KMS-11 (cell line): Measurements from ENCODE around the gene MDFI.

Experiments used
- H2AFZ ChIP-seq: fragments of 200-600 bp; sonication (generic); 2 replicates; pipeline ENCODE4 v1.6.1; 2016; ENCODE audit warnings: antibody characterized with exemption, mixed run types, low read depth
- H3K27ac ChIP-seq: fragments of 200-600 bp; sonication (generic); 2 replicates; pipeline ENCODE4 v1.6.1; 2016; ENCODE audit warnings: mild to moderate bottlenecking, mixed run types
- H3K27me3 ChIP-seq: fragments of 200-600 bp; sonication (generic); 2 replicates; pipeline ENCODE4 v1.6.1; 2017; ENCODE audit warnings: mild to moderate bottlenecking, low read depth, mixed run types, moderate library complexity; ENCODE audit not compliant: insufficient read depth
- H3K36me3 ChIP-seq: fragments of 200-600 bp; sonication (generic); 2 replicates; pipeline ENCODE4 v1.6.1; 2017; ENCODE audit warnings: mild to moderate bottlenecking, mixed run types; ENCODE audit not compliant: insufficient read depth
- H3K4me1 ChIP-seq: fragments of 200-600 bp; sonication (generic); 2 replicates; pipeline ENCODE4 v1.6.1; 2016; ENCODE audit warnings: mild to moderate bottlenecking, low read depth, mixed run types; ENCODE audit not compliant: poor library complexity, severe bottlenecking
- H3K4me2 ChIP-seq: fragments of 200-600 bp; sonication (generic); 2 replicates; pipeline ENCODE4 v1.7.0; 2016; ENCODE audit warnings: mild to moderate bottlenecking, mixed run types
- H3K4me3 ChIP-seq: fragments of 200-600 bp; sonication (generic); IDR thresholded peaks from 2 replicates; pipeline ENCODE4 v1.6.1; 2017; ENCODE audit warnings: low read depth, low read length, mixed read lengths; ENCODE audit not compliant: insufficient read depth
- H3K79me2 ChIP-seq: fragments of 200-600 bp; sonication (generic); 2 replicates; pipeline ENCODE4 v1.6.1; 2016; ENCODE audit warnings: low read depth, mixed run types; ENCODE audit not compliant: insufficient read depth
- H3K9ac ChIP-seq: fragments of 200-600 bp; sonication (generic); 2 replicates; pipeline ENCODE4 v1.6.1; 2016; ENCODE audit warnings: mild to moderate bottlenecking, mixed run types
- H4K20me1 ChIP-seq: fragments of 200-600 bp; sonication (generic); 2 replicates; pipeline ENCODE4 v1.6.1; 2016; ENCODE audit warnings: mild to moderate bottlenecking, mixed run types; ENCODE audit not compliant: insufficient read depth
- TF ChIP-seq, protein P1 (sequence below): fragments of 200-600 bp; sonication (generic); conservative IDR thresholded peaks from 2 replicates; pipeline ENCODE4 v1.6.1; 2017; ENCODE audit warnings: low read depth, mild to moderate bottlenecking, antibody characterized with exemption, low read length, moderate library complexity, mixed read lengths

The MDFI gene

DNA sequence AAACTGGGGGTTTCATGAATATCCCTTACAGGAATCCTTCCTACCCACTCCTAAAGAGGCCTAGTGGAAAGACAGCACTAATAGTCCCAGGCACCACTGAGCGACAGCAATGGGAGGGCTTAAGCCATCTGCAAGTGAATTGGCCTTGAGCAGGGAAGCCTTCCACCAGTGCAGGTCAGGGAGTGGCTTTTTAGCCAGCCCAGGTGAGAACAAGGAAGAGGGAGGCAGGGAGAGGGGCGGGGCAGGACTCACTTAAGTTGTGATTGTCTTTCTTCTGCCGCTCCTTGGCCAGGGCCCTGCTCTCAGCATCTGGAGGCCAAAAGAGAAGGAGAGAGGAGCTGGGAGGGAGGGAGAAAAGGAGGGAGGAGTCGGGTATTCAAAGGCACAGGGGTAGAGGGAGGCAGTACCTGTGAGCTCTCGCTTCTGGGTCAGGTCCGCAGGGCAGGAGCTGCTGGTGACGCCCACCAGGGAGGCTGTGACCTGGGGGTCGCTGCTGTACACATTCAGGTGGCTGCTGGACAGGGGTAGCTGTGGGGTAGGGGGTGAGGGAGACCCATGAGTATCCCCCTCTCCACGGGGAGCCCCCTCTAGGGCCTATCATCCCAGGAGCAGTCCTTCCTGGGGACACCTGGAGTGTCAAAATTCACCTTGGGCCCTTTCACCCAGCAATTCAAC, 49.4 kb downstream of the MDFI start:
- TF ChIP-seq, protein P1, sequence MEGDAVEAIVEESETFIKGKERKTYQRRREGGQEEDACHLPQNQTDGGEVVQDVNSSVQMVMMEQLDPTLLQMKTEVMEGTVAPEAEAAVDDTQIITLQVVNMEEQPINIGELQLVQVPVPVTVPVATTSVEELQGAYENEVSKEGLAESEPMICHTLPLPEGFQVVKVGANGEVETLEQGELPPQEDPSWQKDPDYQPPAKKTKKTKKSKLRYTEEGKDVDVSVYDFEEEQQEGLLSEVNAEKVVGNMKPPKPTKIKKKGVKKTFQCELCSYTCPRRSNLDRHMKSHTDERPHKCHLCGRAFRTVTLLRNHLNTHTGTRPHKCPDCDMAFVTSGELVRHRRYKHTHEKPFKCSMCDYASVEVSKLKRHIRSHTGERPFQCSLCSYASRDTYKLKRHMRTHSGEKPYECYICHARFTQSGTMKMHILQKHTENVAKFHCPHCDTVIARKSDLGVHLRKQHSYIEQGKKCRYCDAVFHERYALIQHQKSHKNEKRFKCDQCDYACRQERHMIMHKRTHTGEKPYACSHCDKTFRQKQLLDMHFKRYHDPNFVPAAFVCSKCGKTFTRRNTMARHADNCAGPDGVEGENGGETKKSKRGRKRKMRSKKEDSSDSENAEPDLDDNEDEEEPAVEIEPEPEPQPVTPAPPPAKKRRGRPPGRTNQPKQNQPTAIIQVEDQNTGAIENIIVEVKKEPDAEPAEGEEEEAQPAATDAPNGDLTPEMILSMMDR: no peak
- Histone ChIP-seq H3K79me2 (no peaks in the 10 kb centered on the region), H3K4me2 (no peak overlapping the region), H3K27me3 (no peaks in the 10 kb centered on the region), H3K36me3 (no peaks in the 10 kb centered on the region), H3K4me1 (peaks cover 13% of the 10 kb centered on the region), H3K27ac (no peak overlapping the region), H2AFZ (no peak overlapping the region), H3K9ac (no peak overlapping the region), H3K4me3 (no peak overlapping the region), H4K20me1 (no peaks in the 10 kb centered on the region)

DNA sequence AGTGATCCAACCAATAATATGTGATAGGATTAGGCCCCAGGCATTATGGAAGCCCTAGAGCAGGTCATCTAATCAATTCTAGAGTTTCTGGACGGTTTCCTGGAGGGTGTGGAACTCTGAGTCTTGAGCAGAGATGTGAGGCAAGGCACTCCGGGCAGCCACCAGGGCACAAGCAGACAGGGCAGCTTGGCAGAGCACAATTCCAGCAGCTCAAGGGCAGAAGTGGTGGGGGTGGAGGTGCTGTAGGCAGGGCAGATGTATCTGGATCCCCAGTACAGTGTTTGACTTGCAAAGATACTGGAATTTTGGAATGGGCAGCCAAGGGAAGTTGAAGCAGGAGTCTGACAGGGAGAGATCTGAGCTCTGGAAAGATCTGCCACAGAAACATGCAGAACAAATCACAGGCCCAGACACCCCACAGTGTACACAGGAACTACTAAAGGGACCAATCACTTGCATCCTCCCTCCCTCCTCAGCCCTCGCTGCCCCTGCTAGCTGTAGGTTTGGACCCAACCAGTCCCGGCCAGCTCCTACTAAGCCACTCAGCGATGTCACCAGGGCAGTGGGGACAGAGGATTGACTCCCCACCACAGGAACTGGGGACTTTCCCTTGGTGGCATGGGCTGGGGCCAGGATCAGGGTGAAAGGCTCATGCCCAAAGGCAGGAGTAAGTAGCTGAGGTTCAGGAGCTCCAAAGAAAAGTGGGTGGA, 50.1 kb downstream of the MDFI start:
- TF ChIP-seq, protein P1: no peak
- Histone ChIP-seq H3K27me3 (no peaks in the 10 kb centered on the region), H3K36me3 (no peaks in the 10 kb centered on the region), H3K79me2 (no peaks in the 10 kb centered on the region), H3K4me3 (no peak overlapping the region), H3K4me2 (no peak overlapping the region), H2AFZ (no peak overlapping the region), H3K4me1 (peaks cover 13% of the 10 kb centered on the region), H3K27ac (no peak overlapping the region), H3K9ac (no peak overlapping the region), H4K20me1 (no peaks in the 10 kb centered on the region)

DNA sequence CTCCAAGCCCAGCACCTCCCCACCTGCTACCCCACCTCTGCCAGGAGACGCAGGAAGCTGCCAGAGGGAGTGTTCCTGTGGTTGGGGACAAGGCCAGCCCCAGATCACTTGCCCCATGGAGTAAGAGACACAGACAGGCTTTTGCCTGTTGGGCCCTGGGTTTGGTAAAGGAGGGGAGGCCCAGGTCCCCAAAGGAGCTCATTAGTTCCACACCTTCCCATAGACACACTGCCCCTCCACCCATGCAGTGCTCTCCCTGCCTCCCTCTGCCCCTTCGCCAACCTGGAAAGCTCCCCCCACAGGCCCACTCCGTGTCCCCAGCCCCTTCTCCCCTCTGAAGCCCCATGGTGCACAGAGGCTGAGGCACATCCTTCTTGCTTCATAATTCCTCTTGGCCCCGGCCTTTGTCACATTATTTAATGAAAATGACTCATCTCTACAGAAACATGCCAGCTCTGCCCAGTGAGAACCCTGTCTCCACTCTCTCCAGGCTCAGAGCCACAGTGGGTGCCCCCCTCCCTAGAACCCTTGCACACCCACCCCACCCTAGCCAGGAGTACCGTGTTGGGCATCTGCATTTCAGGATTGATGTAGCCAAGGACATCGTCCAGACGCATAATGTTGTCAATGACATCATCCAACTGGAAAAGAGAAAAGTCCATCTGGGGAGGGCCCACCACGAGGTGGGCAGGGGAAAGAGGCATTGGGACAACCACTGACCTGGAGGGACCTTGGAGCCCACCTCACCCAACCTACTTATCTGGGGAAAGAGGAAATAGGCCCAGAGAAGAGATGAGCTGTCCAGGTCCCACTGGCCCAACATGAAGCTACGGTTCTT, 51.1 kb downstream of the MDFI start:
- H3K4me2 ChIP-seq: no peak overlapping the region
- H3K79me2 ChIP-seq: no peaks in the 10 kb centered on the region
- H3K4me1 ChIP-seq: peaks cover 13% of the 10 kb centered on the region
- TF ChIP-seq, protein P1: no peak
- H3K36me3 ChIP-seq: no peaks in the 10 kb centered on the region
- no peak overlapping the region; the same call in 1 of the 2 replicates for H3K27ac ChIP-seq
- H3K9ac ChIP-seq: no peak overlapping the region
- H3K27me3 ChIP-seq: no peaks in the 10 kb centered on the region
- no peaks in the 10 kb centered on the region for H4K20me1 ChIP-seq
- no peak overlapping the region for H3K4me3 ChIP-seq
- H2AFZ ChIP-seq: no peak overlapping the region

DNA sequence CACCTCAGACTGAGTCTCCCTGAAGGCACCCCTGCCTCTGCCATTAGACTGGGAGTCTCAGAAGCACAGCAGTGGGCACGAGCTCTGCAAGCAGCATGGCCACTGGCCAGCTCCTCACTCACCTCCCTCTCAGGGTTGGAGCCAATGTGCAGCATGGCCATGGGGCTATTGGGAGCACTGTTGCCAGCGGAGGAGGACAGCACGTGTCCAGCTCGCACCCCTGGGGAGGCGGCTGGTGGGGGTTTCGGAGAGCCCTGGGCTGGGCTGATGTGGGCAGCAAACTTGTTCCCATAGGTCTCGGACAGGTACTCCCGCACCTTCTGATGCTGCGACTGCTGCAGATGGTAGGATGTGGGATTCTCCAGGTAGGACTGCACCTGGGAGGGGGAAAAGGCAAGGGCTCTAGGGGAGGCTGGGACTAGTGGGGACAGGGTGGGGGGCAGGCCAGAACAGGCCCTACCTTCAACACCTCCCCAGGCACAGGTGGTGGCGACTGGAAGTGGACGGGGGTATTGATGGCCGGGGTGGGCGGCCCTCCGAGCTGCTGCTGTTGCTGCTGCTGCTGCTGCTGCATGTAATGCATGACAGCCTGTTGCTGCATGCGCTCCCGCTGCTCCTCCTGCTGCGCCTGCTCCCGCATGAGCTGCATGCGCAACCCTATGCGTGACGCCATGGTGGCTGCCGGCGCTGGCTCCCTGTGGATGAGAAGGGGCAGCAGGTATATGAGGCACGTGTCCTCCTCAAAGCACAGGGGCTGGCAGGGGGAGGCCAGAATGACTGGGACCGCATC, 52.5 kb downstream of the MDFI start:
- Histone ChIP-seq H3K27me3 (no peaks in the 10 kb centered on the region), H3K79me2 (no peaks in the 10 kb centered on the region), H4K20me1 (no peaks in the 10 kb centered on the region), H3K27ac (no peak overlapping the region), H3K4me1 (peaks cover 13% of the 10 kb centered on the region), H2AFZ (no peak overlapping the region), H3K9ac (no peak overlapping the region), H3K36me3 (no peaks in the 10 kb centered on the region), H3K4me3 (no peak overlapping the region), H3K4me2 (no peak overlapping the region)
- TF ChIP-seq, protein P1: no peak
